ENCODE measurements around the gene KIAA2012.

Gene KIAA2012

GRCh38 chr2:202035089-202035940 lies 37.7 kb upstream of the KIAA2012 start:
- no peak for FAIRE-seq
- no peak for DNase-seq (ENCODE audit: insufficient read length)
- no peak for TF ChIP-seq TAF1 (IDR thresholded peaks at IDR 0.05; ENCODE audit: borderline replicate concordance, low read depth, low read length)
- TF ChIP-seq POLR2A (IDR thresholded peaks at IDR 0.05; ENCODE audit: low read depth, low read length), result no peak
- no peak for TF ChIP-seq POLR2AphosphoS5 (IDR thresholded peaks at IDR 0.05; ENCODE audit: low read depth, low read length)

GRCh38 chr2:202035941-202036372 lies 37.1 kb upstream of the KIAA2012 start:
- DNase-seq (ENCODE audit: insufficient read length) (no peak), FAIRE-seq (no peak)
- TF ChIP-seq TAF1 (IDR thresholded peaks at IDR 0.05; ENCODE audit: borderline replicate concordance, low read depth, low read length), result no peak
- no peak for TF ChIP-seq POLR2AphosphoS5 (IDR thresholded peaks at IDR 0.05; ENCODE audit: low read depth, low read length)
- TF ChIP-seq POLR2A (IDR thresholded peaks at IDR 0.05; ENCODE audit: low read depth, low read length), result no peak

- DNase-seq (ENCODE audit: insufficient read length) (no peak), FAIRE-seq (no peak)
- TF ChIP-seq POLR2AphosphoS5 (IDR thresholded peaks at IDR 0.05; ENCODE audit: low read depth, low read length) (no peak), POLR2A (IDR thresholded peaks at IDR 0.05; ENCODE audit: low read depth, low read length) (no peak), TAF1 (IDR thresholded peaks at IDR 0.05; ENCODE audit: borderline replicate concordance, low read depth, low read length) (no peak)
Measured at GRCh38 chr2:202036601-202037037, 36.4 kb upstream of the KIAA2012 start.

GRCh38 chr2:202037086-202037485 lies 36.0 kb upstream of the KIAA2012 start:
- no peak for FAIRE-seq
- no peak for DNase-seq (ENCODE audit: insufficient read length)
- TF ChIP-seq POLR2A (IDR thresholded peaks at IDR 0.05; ENCODE audit: low read depth, low read length) (no peak), TAF1 (IDR thresholded peaks at IDR 0.05; ENCODE audit: borderline replicate concordance, low read depth, low read length) (no peak), POLR2AphosphoS5 (IDR thresholded peaks at IDR 0.05; ENCODE audit: low read depth, low read length) (no peak)

GRCh38 chr2:202038471-202039277 lies 34.4 kb upstream of the KIAA2012 start:
- DNase-seq (ENCODE audit: insufficient read length), result no peak
- TF ChIP-seq TAF1 (IDR thresholded peaks at IDR 0.05; ENCODE audit: borderline replicate concordance, low read depth, low read length) (no peak), POLR2AphosphoS5 (IDR thresholded peaks at IDR 0.05; ENCODE audit: low read depth, low read length) (no peak), POLR2A (IDR thresholded peaks at IDR 0.05; ENCODE audit: low read depth, low read length) (no peak)
- no peak for FAIRE-seq

- TF ChIP-seq TAF1 (IDR thresholded peaks at IDR 0.05; ENCODE audit: borderline replicate concordance, low read depth, low read length) (no peak), POLR2A (IDR thresholded peaks at IDR 0.05; ENCODE audit: low read depth, low read length) (no peak), POLR2AphosphoS5 (IDR thresholded peaks at IDR 0.05; ENCODE audit: low read depth, low read length) (no peak)
- FAIRE-seq (no peak), DNase-seq (ENCODE audit: insufficient read length) (no peak)
Measured at GRCh38 chr2:202039278-202040078, 33.6 kb upstream of the KIAA2012 start.

- FAIRE-seq (no peak), DNase-seq (ENCODE audit: insufficient read length) (no peak)
- TF ChIP-seq TAF1 (IDR thresholded peaks at IDR 0.05; ENCODE audit: borderline replicate concordance, low read depth, low read length), result no peak
Measured at GRCh38 chr2:202040079-202040844, 32.8 kb upstream of the KIAA2012 start.

- DNase-seq (ENCODE audit: insufficient read length) (no peak), FAIRE-seq (no peak)
- TF ChIP-seq TAF1 (IDR thresholded peaks at IDR 0.05; ENCODE audit: borderline replicate concordance, low read depth, low read length) (no peak), POLR2A (IDR thresholded peaks at IDR 0.05; ENCODE audit: low read depth, low read length) (no peak), POLR2AphosphoS5 (IDR thresholded peaks at IDR 0.05; ENCODE audit: low read depth, low read length) (no peak)
Measured at GRCh38 chr2:202042444-202042843, 30.6 kb upstream of the KIAA2012 start.

- FAIRE-seq (peak; percentile 36), DNase-seq (ENCODE audit: insufficient read length) (no peak)
- TF ChIP-seq TAF1 (IDR thresholded peaks at IDR 0.05; ENCODE audit: borderline replicate concordance, low read depth, low read length), result no peak
- TF ChIP-seq POLR2A (IDR thresholded peaks at IDR 0.05; ENCODE audit: low read depth, low read length), result no peak
- TF ChIP-seq POLR2AphosphoS5 (IDR thresholded peaks at IDR 0.05; ENCODE audit: low read depth, low read length), result no peak
Measured at GRCh38 chr2:202043475-202043874, 29.6 kb upstream of the KIAA2012 start.

GRCh38 chr2:202044777-202045176 lies 28.3 kb upstream of the KIAA2012 start:
- FAIRE-seq, result no peak
- TF ChIP-seq POLR2AphosphoS5 (IDR thresholded peaks at IDR 0.05; ENCODE audit: low read depth, low read length) (no peak), TAF1 (IDR thresholded peaks at IDR 0.05; ENCODE audit: borderline replicate concordance, low read depth, low read length) (no peak), POLR2A (IDR thresholded peaks at IDR 0.05; ENCODE audit: low read depth, low read length) (no peak)

More at GRCh38 chr2:202044777-202045176, 28.3 kb upstream of the KIAA2012 start:
- no peak for DNase-seq (ENCODE audit: insufficient read length)

Measured in GM12892 (cell line).